ENCODE measurements around the gene INPP4B. TPM values are rescaled to one million over a fixed set of nuclear protein-coding genes. Genes with fewer than 3 reads are reported as not detected.
"Not testable (repeated sequence)": the region's sequence is repeated elsewhere in the genome, so short reads cannot be mapped to it uniquely, and the experiment has no call there.

Gene INPP4B
- polyA plus RNA-seq, 4 donors, result 4.9 to 8.7 (median 8.1) TPM

GRCh38 chr4:142826503-142827241 lies 19.4 kb downstream of the INPP4B start:
- no peak for DNase-seq (ENCODE audit: low read depth in 4 of 4, low spot score in 3 of 4)

DNA sequence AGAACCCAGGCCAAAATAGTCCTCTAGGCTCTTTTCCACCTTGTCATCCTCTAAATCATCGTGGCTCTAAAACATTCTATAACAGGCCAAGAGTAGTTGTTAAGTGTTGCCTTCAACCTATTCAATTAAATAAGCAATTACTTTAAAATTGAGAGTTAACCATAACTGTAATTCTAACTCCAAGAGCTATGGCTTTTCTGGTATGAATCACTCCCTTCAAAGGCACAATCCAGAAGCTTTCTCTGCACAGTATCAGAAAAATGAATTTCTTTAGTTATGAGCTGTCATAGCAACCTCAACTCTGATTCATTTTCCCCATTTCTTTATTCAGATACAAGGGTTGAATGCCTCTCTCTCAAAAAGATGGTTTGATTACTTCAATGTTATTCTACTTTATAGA lies 21.7 kb downstream of the INPP4B start:
- no peak for DNase-seq (ENCODE audit: low read depth in 4 of 4, low spot score in 3 of 4)

DNA sequence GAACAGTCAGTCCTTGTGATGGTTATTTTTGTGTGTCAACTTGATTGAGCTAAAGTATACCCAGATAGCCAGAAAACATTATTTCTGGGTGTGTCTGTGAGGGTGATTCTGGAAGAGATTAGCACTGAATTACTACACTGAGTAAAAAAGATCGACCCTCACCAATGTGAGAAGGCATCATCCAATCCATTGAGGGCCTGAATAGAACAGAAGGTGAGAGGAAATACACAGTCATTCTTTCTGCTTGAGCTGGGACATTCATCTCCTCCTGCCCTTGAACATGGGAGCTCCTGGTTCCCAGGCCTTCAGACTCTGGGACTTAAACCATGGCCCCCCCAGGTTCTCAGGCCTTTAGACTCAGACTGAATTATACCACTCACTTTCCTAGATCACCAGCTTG lies 22.3 kb downstream of the INPP4B start:
- DNase-seq (ENCODE audit: low read depth in 4 of 4, low spot score in 3 of 4), result no peak

- DNase-seq (ENCODE audit: low read depth in 4 of 4, low spot score in 3 of 4), result no peak
Measured at GRCh38 chr4:142818476-142818875, 27.6 kb downstream of the INPP4B start.

- DNase-seq (ENCODE audit: low read depth in 4 of 4, low spot score in 3 of 4), result no peak
Measured at GRCh38 chr4:142818031-142818430, 28.1 kb downstream of the INPP4B start.

- DNase-seq (ENCODE audit: low read depth in 4 of 4, low spot score in 3 of 4), result no peak
Measured at GRCh38 chr4:142817442-142817841, 28.7 kb downstream of the INPP4B start.

- no peak for DNase-seq (ENCODE audit: low read depth in 4 of 4, low spot score in 3 of 4)
Measured at GRCh38 chr4:142815834-142816233, 30.3 kb downstream of the INPP4B start.

DNA sequence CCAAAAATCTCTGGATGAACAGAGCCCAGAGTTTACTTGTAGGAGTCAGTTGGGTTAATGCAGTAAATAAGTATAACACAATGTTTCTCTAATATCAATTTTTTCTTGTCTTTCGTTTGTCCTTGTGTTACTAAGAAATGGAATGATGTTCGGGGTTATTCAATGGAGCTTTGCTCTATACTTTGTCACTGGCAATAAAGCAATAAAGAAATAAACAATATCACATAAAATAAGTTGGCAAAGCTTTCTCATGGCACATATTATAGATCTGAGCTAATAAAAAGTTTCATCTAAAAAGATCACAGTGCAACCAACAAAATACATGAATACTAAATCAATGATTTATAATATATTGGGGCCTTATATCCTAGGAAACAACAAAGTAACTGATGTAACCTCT lies 32.7 kb downstream of the INPP4B start:
- DNase-seq (ENCODE audit: low read depth in 4 of 4, low spot score in 3 of 4), result no peak

DNA sequence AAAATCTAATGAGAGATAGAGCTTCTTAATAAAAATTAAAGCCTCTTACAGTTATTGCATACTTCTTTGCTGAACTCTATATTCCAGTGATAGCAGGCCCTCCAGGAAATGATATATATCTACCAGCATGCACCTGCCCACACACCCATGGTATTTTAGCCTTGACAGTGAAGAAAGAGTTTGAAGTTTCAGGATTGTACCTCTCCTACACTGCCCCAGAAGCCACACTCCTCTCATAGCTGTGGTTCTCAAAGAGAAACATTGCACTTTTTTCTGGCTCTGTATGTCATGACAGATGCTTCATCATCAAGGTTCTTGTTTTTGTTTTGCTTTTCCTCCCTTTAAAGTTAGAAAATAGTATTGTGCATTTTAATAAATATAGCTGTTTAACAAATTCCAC lies 34.0 kb downstream of the INPP4B start:
- no peak for DNase-seq (ENCODE audit: low read depth in 4 of 4, low spot score in 3 of 4)

DNA sequence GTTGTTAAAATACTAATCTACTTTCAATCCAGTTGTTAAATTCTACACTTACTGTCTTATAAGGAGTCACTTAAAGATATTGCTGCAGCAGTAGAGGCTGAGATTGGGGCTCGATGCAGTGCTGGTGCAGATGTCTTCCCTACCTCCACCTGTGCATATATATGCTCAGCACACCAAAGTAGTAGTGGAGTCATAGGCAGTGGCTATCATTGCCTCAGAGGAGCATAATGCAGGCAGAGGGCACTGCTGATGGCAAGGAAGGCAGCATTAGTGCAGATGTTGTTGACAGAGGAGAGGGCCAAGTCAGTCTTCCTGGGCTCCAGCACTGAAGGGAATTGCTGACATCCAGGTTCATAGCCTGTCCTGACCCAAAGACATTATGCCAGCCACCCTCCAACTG lies 35.1 kb downstream of the INPP4B start:
- DNase-seq (ENCODE audit: low read depth in 4 of 4, low spot score in 3 of 4), result no peak

DNA sequence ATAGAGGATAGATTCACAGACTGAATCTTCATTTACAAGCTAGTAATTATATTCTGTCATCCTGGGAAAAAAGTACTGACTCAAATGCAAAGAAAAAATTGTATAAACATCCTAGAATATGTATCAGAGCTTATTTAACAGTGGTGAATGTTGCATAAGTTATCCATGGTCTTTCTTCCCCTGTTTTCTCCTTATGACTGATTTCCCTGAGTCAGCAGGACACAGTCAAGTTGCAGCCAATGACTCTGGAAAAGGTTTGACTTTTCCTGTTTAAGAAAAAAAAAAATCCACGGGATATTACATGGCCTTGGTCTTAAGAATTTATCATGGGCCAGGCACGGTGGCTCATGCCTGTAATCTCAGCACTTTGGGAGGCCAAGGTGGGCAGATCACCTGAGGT lies 36.5 kb downstream of the INPP4B start:
- DNase-seq (ENCODE audit: low read depth in 4 of 4, low spot score in 3 of 4), result no peak

- not testable (repeated sequence) for DNase-seq (ENCODE audit: low read depth in 4 of 4, low spot score in 3 of 4)
Measured at GRCh38 chr4:142803879-142804278, 42.2 kb downstream of the INPP4B start.

GRCh38 chr4:142801966-142802365 lies 44.1 kb downstream of the INPP4B start:
- no peak for DNase-seq (ENCODE audit: low read depth in 4 of 4, low spot score in 3 of 4)

- DNase-seq (ENCODE audit: low read depth in 4 of 4, low spot score in 3 of 4), result no peak
Measured at GRCh38 chr4:142781114-142781513, 65.0 kb downstream of the INPP4B start.

- no peak for DNase-seq (ENCODE audit: low read depth in 4 of 4, low spot score in 3 of 4)
Measured at GRCh38 chr4:142778900-142779299, 67.2 kb downstream of the INPP4B start.

- DNase-seq (ENCODE audit: low read depth in 4 of 4, low spot score in 3 of 4), result no peak
Measured at GRCh38 chr4:142778430-142778829, 67.7 kb downstream of the INPP4B start.

DNA sequence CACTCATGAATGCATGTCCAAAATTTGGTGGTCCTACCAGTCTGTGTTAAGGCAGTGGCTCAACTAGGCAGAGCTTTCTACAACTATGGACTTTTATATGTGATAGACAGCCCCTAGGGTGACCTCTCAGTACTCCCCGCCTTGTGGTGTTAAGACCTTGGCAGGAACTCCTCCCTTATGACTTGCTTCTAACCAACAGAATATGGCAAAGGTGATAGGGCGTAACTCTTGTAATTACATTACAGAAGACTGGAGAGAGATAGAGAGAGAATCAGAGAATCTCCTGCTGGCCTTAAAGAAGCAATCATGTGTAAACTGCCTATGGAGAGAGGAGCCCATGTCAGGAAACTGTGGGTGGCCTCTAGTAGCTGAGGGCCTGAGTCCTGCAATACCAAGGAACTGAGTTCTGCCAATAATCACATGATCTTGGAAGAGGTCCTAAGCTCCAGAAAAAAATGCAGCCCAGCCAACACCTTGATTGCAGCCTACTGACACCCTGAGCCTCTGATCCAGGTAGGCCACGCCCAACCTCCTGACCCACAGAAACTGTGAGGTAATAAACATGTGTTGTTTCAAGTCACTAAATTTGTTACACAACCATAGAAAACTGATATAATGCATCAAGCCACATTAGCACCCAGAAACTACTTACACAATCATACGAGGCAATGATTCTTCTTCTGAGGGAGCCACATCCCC lies 68.9 kb downstream of the INPP4B start:
- DNase-seq (ENCODE audit: low read depth in 4 of 4, low spot score in 3 of 4), result no peak

DNA sequence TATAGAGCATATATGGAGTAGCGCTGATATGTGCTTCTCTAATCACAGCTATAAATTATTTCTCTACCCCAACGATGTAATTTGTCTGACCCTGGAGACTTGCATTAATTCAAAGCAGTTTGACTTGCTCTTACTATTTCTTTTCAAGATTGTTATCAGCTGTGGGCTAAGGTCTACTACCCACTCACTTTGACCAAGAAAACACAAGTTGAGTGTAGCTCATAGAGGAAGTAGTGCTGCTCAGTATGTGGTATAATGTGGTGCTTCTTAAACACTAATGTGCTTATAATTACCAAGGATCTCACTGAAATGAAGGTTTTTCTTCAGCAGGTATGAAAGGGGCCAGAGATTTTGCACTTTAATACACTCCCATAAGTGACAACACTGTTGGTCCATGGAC lies 70.1 kb downstream of the INPP4B start:
- no peak for DNase-seq (ENCODE audit: low read depth in 4 of 4, low spot score in 3 of 4)

DNA sequence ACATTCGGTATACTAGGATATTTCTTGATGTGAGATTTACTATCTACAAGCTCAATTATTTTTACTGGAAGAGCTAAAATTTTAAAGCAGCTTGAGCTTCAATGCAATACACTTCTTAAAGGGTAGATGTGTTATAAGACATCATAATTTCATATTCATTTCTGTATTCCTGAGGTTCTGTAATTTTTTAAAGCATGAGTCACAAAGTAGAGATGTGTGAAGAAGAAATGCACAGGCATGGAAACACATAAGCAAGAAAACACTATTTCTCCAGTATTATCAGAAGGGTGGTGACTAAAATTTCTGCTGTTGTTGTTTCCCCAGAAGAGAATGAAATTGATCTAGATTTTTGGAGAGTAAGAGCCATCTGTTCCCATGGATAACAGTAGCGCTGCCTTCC lies 72.6 kb downstream of the INPP4B start:
- DNase-seq (ENCODE audit: low read depth in 4 of 4, low spot score in 3 of 4), result no peak

GRCh38 chr4:142762280-142762679 lies 83.8 kb downstream of the INPP4B start:
- DNase-seq (ENCODE audit: low read depth in 4 of 4, low spot score in 3 of 4), result no peak

- peak in 1 of 4 donors; percentile 12 for DNase-seq (ENCODE audit: low read depth in 4 of 4, low spot score in 3 of 4)
Measured at GRCh38 chr4:142752202-142752786, 93.8 kb downstream of the INPP4B start.

Data from left renal pelvis (tissue), 4 donors.